ENCODE measurements around the gene GMIP. TPM values are rescaled to one million over a fixed set of nuclear protein-coding genes. Genes with fewer than 3 reads are reported as not detected.

The GMIP gene
- total and polyA plus RNA-seq, 2 donors (not counting 3 experiments of a cell fraction or from before 2014, with no cell fraction given) = 7.8 to 19.8 TPM

GRCh38 chr19:19580418-19580817 is 63.0 kb downstream of the GMIP start:
- dilution Hi-C loops (cut with MboI; ENCODE audit: extremely low pct_ligation_motif_present, low sequenced_read_pairs) = no loop called here
- intact Hi-C loops (cut with micrococcal nuclease) = no loop called here
- POLR2A ChIA-PET = no interaction called here

More at GRCh38 chr19:19580418-19580817, 63.0 kb downstream of the GMIP start:
- H3K4me3 ChIP-seq (replicated peaks in 1 of 3; ENCODE audit: insufficient read depth in 1 of 3, low read depth in 1 of 3, low read length in 3 of 3) = no peak overlapping the region
- H3K9ac ChIP-seq (replicated peaks; ENCODE audit: extremely low read depth, insufficient read depth, low read length) = no peak overlapping the region
- CTCF ChIA-PET = no interaction called here
- BruUV-seq (replicated peaks) = no TSS peak
- H3K4me2 ChIP-seq (ENCODE audit: insufficient read depth, low read length) = no peak overlapping the region
- H3K9me1 ChIP-seq (replicated peaks; ENCODE audit: control insufficient read depth, extremely low read depth, insufficient read depth, low read length) = no peaks in the 10 kb centered on the region
- H3K27ac ChIP-seq (ENCODE audit: insufficient read depth, low read depth, low read length) = no peak overlapping the region
- no peak overlapping the region for H2AFZ ChIP-seq (ENCODE audit: low read depth, low read length)
- no peak for DNase-seq (ENCODE audit: low read depth, low spot score)
- H3K9me3 ChIP-seq (replicated peaks; ENCODE audit: control insufficient read depth, insufficient read depth, low read length) = no peaks in the 10 kb centered on the region
- H3K36me3 ChIP-seq (ENCODE audit: control insufficient read depth in 2 of 2, extremely low read depth in 1 of 2, insufficient read depth in 2 of 2, low read length in 2 of 2) = no peaks in the 10 kb centered on the region
- H3K4me1 ChIP-seq (ENCODE audit: control insufficient read depth, extremely low read depth, insufficient read depth, low read length) = no peaks in the 10 kb centered on the region
- no peaks in the 10 kb centered on the region for H4K20me1 ChIP-seq (replicated peaks; ENCODE audit: control insufficient read depth, extremely low read depth, insufficient read depth, low read length)
- H3K79me2 ChIP-seq (ENCODE audit: control insufficient read depth, insufficient read depth, low read length) = no peaks in the 10 kb centered on the region
- H3K27me3 ChIP-seq (ENCODE audit: control insufficient read depth in 2 of 2, insufficient read depth in 2 of 2, low read length in 2 of 2) = no peaks in the 10 kb centered on the region
- FAIRE-seq = no peak
- TF ChIP-seq POLR2A (IDR thresholded peaks at IDR 0.05; ENCODE audit: low read depth, low read length) = no peak
- TF ChIP-seq GATA2 (IDR thresholded peaks at IDR 0.05; ENCODE audit: insufficient read depth, insufficient read length, low read depth, low read length) = no peak
- TF ChIP-seq POLR2AphosphoS5 (IDR thresholded peaks at IDR 0.05; ENCODE audit: insufficient read depth, low read depth, low read length) = no peak
- no peak for TF ChIP-seq JUN (IDR thresholded peaks at IDR 0.05; ENCODE audit: borderline replicate concordance, insufficient read depth, insufficient read length, low read depth)
- no peak for TF ChIP-seq EZH2 (IDR thresholded peaks at IDR 0.05; ENCODE audit: borderline replicate concordance, low read depth, low read length, severe bottlenecking)
- TF ChIP-seq FOS (IDR thresholded peaks at IDR 0.05; ENCODE audit: borderline replicate concordance, insufficient read depth, low read length) = no peak
- no peak for TF ChIP-seq MAX (IDR thresholded peaks at IDR 0.05; ENCODE audit: insufficient read depth, insufficient read length)
- no peak for TF ChIP-seq CTCF (IDR thresholded peaks at IDR 0.05; ENCODE audit: extremely low read depth in 1 of 2, insufficient read depth in 1 of 2, low read depth in 1 of 2, low read length in 2 of 2)
- TF ChIP-seq MYC (IDR thresholded peaks at IDR 0.05; ENCODE audit: low read depth, low read length) = no peak

Measured in endothelial cell of umbilical vein (primary cell).